ENCODE data around the gene MAEA. TPM values are rescaled to one million over a fixed set of nuclear protein-coding genes. Genes with fewer than 3 reads are reported as not detected.

The MAEA gene
- total RNA-seq, 2 experiments from 2014 or later = 61.5 to 63.2 TPM

DNA sequence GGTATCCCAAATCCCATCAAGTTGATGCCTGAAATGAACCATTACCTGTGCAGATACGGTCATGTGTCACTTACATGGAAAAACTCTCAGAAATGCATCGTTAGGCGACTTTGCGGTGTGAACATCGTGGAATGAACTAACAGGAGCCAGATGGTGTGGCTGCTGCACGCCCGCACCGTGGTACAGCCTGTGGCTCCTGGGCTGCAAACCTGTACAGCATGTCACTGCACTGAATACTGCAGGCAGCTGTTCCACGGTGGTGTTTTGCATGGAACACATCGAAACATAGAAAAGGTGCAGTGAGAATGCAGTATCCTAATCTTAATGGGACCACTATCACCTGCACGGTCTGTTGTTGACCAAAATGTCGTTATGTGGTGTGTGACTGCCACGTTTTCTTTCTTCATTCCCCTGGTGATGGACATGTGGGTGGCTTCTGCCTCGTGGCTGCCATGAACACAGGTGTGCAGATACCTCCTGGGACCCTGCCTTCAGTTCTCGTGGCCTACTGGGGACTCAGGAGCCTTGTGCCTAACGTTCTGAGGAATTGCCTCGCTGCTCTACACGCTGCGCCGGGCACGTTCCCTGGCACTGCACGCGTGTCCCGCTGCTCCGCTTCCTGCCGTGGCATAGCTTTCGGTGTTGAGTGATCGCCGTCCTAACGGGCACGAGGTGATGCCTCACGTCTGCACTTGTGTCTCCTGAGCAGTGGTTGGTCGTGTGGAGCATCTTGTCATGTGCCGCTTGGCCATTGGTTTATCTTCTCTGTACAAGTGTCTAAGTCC is 18.5 kb downstream of the MAEA start:
- Mint-ChIP-seq H3K4me1 (ENCODE audit: low read depth) (peaks cover 62% of the 10 kb centered on the region), H3K27ac (peak overlapping the region; percentile 82), H3K27me3 (no peaks in the 10 kb centered on the region), H3K36me3 (ENCODE audit: low read depth) (peaks cover 44% of the 10 kb centered on the region), H3K4me3 (no peak overlapping the region), H3K9me3 (no peaks in the 10 kb centered on the region)
- ChIA-PET POLR2A (interaction anchor here (1.0 to 1.9 kb wide), 4 partner anchors 16 to 59 kb away, joined by 3 to 9 read pairs (median 4); partner anchors contain the start of genes CTBP1 and UVSSA), CTCF (interaction anchor here (0.9 to 1.3 kb wide), 2 partner anchors 19 to 40 kb away, joined by 3 to 4 read pairs; partner anchors contain the start of gene MAEA)
- Histone ChIP-seq H3K9me3 (ENCODE audit: control insufficient read depth in 1 of 2, insufficient read depth in 1 of 2, low read length in 2 of 2) (no peaks in the 10 kb centered on the region), H3K4me3 (ENCODE audit: low read length) (no peak overlapping the region), H3K27me3 (ENCODE audit: control insufficient read depth in 1 of 2, insufficient read depth in 2 of 2, low read length in 2 of 2) (no peaks in the 10 kb centered on the region), H3K36me3 (ENCODE audit: insufficient read depth, low read length) (peaks cover 21% of the 10 kb centered on the region), H3K4me1 (ENCODE audit: insufficient read depth, low read length) (peaks cover 69% of the 10 kb centered on the region), H3K27ac (ENCODE audit: low read depth in 1 of 2, low read length in 2 of 2) (no peak overlapping the region)
- ATAC-seq (ENCODE audit: poor library complexity) (no peak), DNase-seq (no peak)
- TF ChIP-seq, protein P1, sequence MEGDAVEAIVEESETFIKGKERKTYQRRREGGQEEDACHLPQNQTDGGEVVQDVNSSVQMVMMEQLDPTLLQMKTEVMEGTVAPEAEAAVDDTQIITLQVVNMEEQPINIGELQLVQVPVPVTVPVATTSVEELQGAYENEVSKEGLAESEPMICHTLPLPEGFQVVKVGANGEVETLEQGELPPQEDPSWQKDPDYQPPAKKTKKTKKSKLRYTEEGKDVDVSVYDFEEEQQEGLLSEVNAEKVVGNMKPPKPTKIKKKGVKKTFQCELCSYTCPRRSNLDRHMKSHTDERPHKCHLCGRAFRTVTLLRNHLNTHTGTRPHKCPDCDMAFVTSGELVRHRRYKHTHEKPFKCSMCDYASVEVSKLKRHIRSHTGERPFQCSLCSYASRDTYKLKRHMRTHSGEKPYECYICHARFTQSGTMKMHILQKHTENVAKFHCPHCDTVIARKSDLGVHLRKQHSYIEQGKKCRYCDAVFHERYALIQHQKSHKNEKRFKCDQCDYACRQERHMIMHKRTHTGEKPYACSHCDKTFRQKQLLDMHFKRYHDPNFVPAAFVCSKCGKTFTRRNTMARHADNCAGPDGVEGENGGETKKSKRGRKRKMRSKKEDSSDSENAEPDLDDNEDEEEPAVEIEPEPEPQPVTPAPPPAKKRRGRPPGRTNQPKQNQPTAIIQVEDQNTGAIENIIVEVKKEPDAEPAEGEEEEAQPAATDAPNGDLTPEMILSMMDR (IDR thresholded peaks at IDR 0.05) = no peak
- intact Hi-C loops (cut with DNase I, micrococcal nuclease) = loop anchor here in 1 of 2 experiments (5.0 kb wide), 1 partner anchor 39 kb away; the partner anchor contains the start of gene UVSSA

DNA sequence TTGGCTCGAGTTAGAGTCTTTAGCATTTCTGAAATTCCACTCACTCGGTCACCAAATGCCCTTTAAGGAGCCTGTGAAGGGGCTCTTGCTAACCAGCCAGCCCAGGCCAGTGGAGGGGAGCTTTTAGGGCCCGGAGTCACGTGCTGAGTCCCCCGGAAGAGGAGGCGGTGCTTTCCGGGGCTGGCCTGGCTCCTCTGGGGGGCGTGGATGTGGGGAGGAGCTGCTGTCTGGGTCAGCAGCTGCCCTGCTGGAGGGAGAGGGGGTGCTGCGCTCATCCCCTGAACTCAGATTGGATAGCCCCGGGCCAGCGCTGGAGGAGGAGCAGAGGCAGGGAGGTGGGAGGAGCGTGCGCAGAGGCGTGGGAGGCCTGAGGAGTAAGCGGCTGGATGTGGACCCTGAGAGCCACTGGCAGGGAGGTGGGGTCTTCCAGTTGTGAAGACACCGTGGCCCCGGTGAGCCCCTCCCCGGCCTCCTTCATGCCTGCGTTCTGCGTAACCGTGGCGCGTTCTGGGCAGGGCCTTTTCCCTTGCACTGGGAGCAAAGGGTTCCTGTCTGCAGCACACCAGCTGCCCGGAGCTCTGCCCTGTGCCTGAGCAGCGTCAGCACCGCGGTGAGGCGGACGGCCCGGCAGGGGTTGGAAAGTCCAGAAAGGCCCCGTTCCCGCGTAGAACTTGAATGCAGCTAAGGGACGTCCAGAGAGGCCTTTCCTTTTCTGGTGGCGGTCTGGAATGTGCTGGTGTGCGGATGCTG is 19.7 kb downstream of the MAEA start:
- H3K9me3 ChIP-seq (ENCODE audit: control insufficient read depth in 1 of 2, insufficient read depth in 1 of 2, low read length in 2 of 2) = no peaks in the 10 kb centered on the region
- Mint-ChIP-seq H3K9me3 (no peaks in the 10 kb centered on the region), H3K4me3 (peak overlapping the region; percentile 76), H3K27me3 (no peaks in the 10 kb centered on the region), H3K27ac (peak overlapping the region; percentile 82), H3K4me1 (ENCODE audit: low read depth) (peaks cover 65% of the 10 kb centered on the region), H3K36me3 (ENCODE audit: low read depth) (peaks cover 54% of the 10 kb centered on the region)
- H3K27me3 ChIP-seq (ENCODE audit: control insufficient read depth in 1 of 2, insufficient read depth in 2 of 2, low read length in 2 of 2) = no peaks in the 10 kb centered on the region
- POLR2A ChIA-PET = interaction anchor here (0.7 to 2.7 kb wide), 8 partner anchors 18 to 62 kb away, joined by 3 to 19 read pairs (median 5); partner anchors contain the start of genes CTBP1, MAEA and UVSSA
- H3K36me3 ChIP-seq (ENCODE audit: insufficient read depth, low read length) = peaks cover 32% of the 10 kb centered on the region
- CTCF ChIA-PET = interaction anchor here (0.9 to 1.3 kb wide), 2 partner anchors 20 to 41 kb away, joined by 3 to 4 read pairs; partner anchors contain the start of gene MAEA
- DNase-seq (peak in 12 of 14 experiments; percentile 32 to 81 (median 52)), ATAC-seq (ENCODE audit: poor library complexity) (peak; percentile 51)
- intact Hi-C loops (cut with DNase I, micrococcal nuclease) = loop anchor here in 1 of 2 experiments (5.0 kb wide), 1 partner anchor 38 kb away; the partner anchor contains the start of gene UVSSA
- H3K4me3 ChIP-seq (ENCODE audit: low read length) = peak overlapping the region; percentile 44
- peak overlapping the region in 1 of 2 donors; percentile 39 for H3K27ac ChIP-seq (ENCODE audit: low read depth in 1 of 2, low read length in 2 of 2)
- H3K4me1 ChIP-seq (ENCODE audit: insufficient read depth, low read length) = peaks cover 69% of the 10 kb centered on the region
- TF ChIP-seq, protein P1 (IDR thresholded peaks at IDR 0.05) = no peak

DNA sequence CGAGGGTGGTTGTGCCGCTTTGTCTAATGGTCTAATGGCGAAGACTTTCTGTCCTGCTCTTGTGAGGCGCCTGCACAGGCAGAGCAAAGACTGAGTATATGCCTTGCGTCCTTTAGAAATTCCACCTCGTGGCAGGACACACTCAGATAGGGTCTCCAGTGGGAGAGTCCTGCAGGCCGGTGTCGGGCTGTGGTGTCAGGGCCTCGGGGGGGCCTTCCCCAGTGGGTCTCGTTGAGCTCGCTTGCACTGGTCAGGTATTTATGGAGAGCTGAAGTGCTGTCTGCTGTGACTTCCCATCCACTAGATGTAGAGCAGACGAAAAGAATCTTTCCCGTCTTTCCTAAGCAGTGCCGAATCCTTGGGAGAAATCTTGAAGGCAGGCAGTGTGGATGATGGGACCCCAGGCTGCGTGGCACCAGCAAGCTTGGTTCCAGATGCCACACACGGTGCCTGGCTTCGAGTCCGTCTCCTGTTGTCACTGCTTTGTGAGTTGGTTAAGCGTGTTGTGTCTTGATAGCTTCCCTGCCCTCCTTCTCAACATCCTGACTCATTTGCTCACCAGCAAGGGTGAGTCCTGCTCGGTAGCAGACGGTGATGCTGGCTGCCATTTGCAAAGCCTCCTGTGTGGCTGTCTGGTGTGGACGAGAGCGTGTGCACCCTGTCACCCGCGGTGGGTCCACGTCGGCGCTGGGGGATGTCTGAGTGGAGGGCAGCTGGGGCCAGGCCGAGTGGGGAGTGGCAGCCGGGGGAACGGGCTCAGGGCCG is 20.5 kb downstream of the MAEA start:
- Mint-ChIP-seq H3K27ac (peak overlapping the region; percentile 82), H3K4me3 (peak overlapping the region; percentile 76), H3K36me3 (ENCODE audit: low read depth) (peaks cover 55% of the 10 kb centered on the region), H3K4me1 (ENCODE audit: low read depth) (peaks cover 67% of the 10 kb centered on the region), H3K9me3 (no peaks in the 10 kb centered on the region), H3K27me3 (no peaks in the 10 kb centered on the region)
- POLR2A ChIA-PET = interaction anchor here (1.4 to 2.7 kb wide), 6 partner anchors 20 to 62 kb away, joined by 3 to 19 read pairs (median 5); partner anchors contain the start of genes MAEA and UVSSA
- DNase-seq (no peak), ATAC-seq (ENCODE audit: poor library complexity) (no peak)
- no peaks in the 10 kb centered on the region for H3K27me3 ChIP-seq (ENCODE audit: control insufficient read depth in 1 of 2, insufficient read depth in 2 of 2, low read length in 2 of 2)
- intact Hi-C loops (cut with DNase I, micrococcal nuclease) = no loop called here
- peaks cover 39% of the 10 kb centered on the region for H3K36me3 ChIP-seq (ENCODE audit: insufficient read depth, low read length)
- peaks cover 68% of the 10 kb centered on the region for H3K4me1 ChIP-seq (ENCODE audit: insufficient read depth, low read length)
- TF ChIP-seq, protein P1 (IDR thresholded peaks at IDR 0.05) = no peak
- H3K27ac ChIP-seq (ENCODE audit: low read depth in 1 of 2, low read length in 2 of 2) = peak overlapping the region in 1 of 2 donors; percentile 10
- H3K4me3 ChIP-seq (ENCODE audit: low read length) = peak overlapping the region; percentile 44
- H3K9me3 ChIP-seq (ENCODE audit: control insufficient read depth in 1 of 2, insufficient read depth in 1 of 2, low read length in 2 of 2) = no peaks in the 10 kb centered on the region
- CTCF ChIA-PET = no interaction called here
